Measurements from ENCODE around the gene TYRP1. TPM values are rescaled to one million over a fixed set of nuclear protein-coding genes. Genes with fewer than 3 reads are reported as not detected.

Gene TYRP1
- total RNA-seq, 3 donors from 2014 or later (not counting 1 experiment from before 2014, with no cell fraction given): not detected

- no peak overlapping the region for H3K4me3 ChIP-seq (ENCODE audit: low read length)
- Mint-ChIP-seq H3K36me3 (no peaks in the 10 kb centered on the region), H3K4me3 (no peak overlapping the region), H3K9me3 (peaks cover 7 to 9% of the 10 kb centered on the region in 2 donors), H3K27me3 (ENCODE audit: low read depth in 2 of 2) (no peaks in the 10 kb centered on the region), H3K27ac (no peak overlapping the region), H3K4me1 (no peaks in the 10 kb centered on the region)
- WGBS (ENCODE audit: insufficient coverage): 91% methylated on average over 2 of the region's 2 CpGs
- H3K4me1 ChIP-seq (ENCODE audit: control insufficient read depth, insufficient read depth, low read length): no peaks in the 10 kb centered on the region
- TF ChIP-seq CTCF (IDR thresholded peaks at IDR 0.05): no peak
- no peak overlapping the region for H3K27ac ChIP-seq (ENCODE audit: low read length)
- no peak for DNase-seq
- H3K36me3 ChIP-seq (ENCODE audit: control insufficient read depth, insufficient read depth, low read length): no peaks in the 10 kb centered on the region
- ATAC-seq: no peak
- no peaks in the 10 kb centered on the region for H3K9me3 ChIP-seq (ENCODE audit: control insufficient read depth, insufficient read depth, low read length)
- H3K27me3 ChIP-seq (ENCODE audit: control insufficient read depth, insufficient read depth, low read length): no peaks in the 10 kb centered on the region
- intact Hi-C loops (cut with micrococcal nuclease): no loop called here
These were observed 33.6 kb downstream of the TYRP1 start for GRCh38 chr9:12726795-12727194.

- intact Hi-C loops (cut with micrococcal nuclease): no loop called here
- H3K4me1 ChIP-seq (ENCODE audit: control insufficient read depth, insufficient read depth, low read length): no peaks in the 10 kb centered on the region
- H3K27me3 ChIP-seq (ENCODE audit: control insufficient read depth, insufficient read depth, low read length): no peaks in the 10 kb centered on the region
- H3K9me3 Mint-ChIP-seq: peaks cover 7 to 14% of the 10 kb centered on the region in 2 donors
- no peak overlapping the region for H3K4me3 Mint-ChIP-seq
- H3K27ac ChIP-seq (ENCODE audit: low read length): no peak overlapping the region
- WGBS (ENCODE audit: insufficient coverage): no CpG with 5 or more reads among the region's 1 CpG
- no peak overlapping the region for H3K27ac Mint-ChIP-seq
- H3K4me1 Mint-ChIP-seq: no peaks in the 10 kb centered on the region
- DNase-seq: no peak
- no peaks in the 10 kb centered on the region for H3K9me3 ChIP-seq (ENCODE audit: control insufficient read depth, insufficient read depth, low read length)
- H3K36me3 ChIP-seq (ENCODE audit: control insufficient read depth, insufficient read depth, low read length): no peaks in the 10 kb centered on the region
- no peaks in the 10 kb centered on the region for H3K36me3 Mint-ChIP-seq
- no peak for TF ChIP-seq CTCF (IDR thresholded peaks at IDR 0.05)
- H3K27me3 Mint-ChIP-seq (ENCODE audit: low read depth in 2 of 2): no peaks in the 10 kb centered on the region
- ATAC-seq: no peak
- H3K4me3 ChIP-seq (ENCODE audit: low read length): no peak overlapping the region
These were observed 37.0 kb downstream of the TYRP1 start for GRCh38 chr9:12730198-12730597.

- no peaks in the 10 kb centered on the region for H3K27me3 ChIP-seq (ENCODE audit: control insufficient read depth, insufficient read depth, low read length)
- H3K4me1 Mint-ChIP-seq: no peaks in the 10 kb centered on the region
These were observed 37.7 kb downstream of the TYRP1 start for GRCh38 chr9:12730927-12731326.

More at GRCh38 chr9:12730927-12731326, 37.7 kb downstream of the TYRP1 start:
- ATAC-seq (no peak), DNase-seq (no peak)
- no peaks in the 10 kb centered on the region for H3K36me3 Mint-ChIP-seq
- no peaks in the 10 kb centered on the region for H3K36me3 ChIP-seq (ENCODE audit: control insufficient read depth, insufficient read depth, low read length)
- no peaks in the 10 kb centered on the region for H3K27me3 Mint-ChIP-seq (ENCODE audit: low read depth in 2 of 2)
- H3K27ac ChIP-seq (ENCODE audit: low read length): no peak overlapping the region
- H3K4me1 ChIP-seq (ENCODE audit: control insufficient read depth, insufficient read depth, low read length): no peaks in the 10 kb centered on the region
- no peak overlapping the region for H3K4me3 Mint-ChIP-seq
- no peaks in the 10 kb centered on the region for H3K9me3 ChIP-seq (ENCODE audit: control insufficient read depth, insufficient read depth, low read length)
- no peak overlapping the region for H3K27ac Mint-ChIP-seq
- intact Hi-C loops (cut with micrococcal nuclease): no loop called here
- TF ChIP-seq CTCF (IDR thresholded peaks at IDR 0.05): no peak
- no peak overlapping the region for H3K4me3 ChIP-seq (ENCODE audit: low read length)
- peaks cover 7 to 17% of the 10 kb centered on the region in 2 donors for H3K9me3 Mint-ChIP-seq

Data from natural killer cell (primary cell).